T-helper 2 cell treated with Interferon-gamma antibody and Interleukin-4, amounts not matched to agents 5 μg/mL and 100 μg/mL, for 36 hours (primary cell): ENCODE measurements around the gene RARB.

Experiments
- DNase-seq: peaks from one replicate; pipeline ENCODE4 v3.0.0; 2021; ENCODE audit warnings: low spot score
- H3K27ac Mint-ChIP-seq: one replicate; pipeline ENCODE4 v1.8.0; 2021; ENCODE audit warnings: mild to moderate bottlenecking, mixed read lengths
- H3K27me3 Mint-ChIP-seq: one replicate; pipeline ENCODE4 v1.8.0; 2021; ENCODE audit warnings: low read depth, mixed read lengths
- H3K36me3 Mint-ChIP-seq: one replicate; pipeline ENCODE4 v1.8.0; 2021; ENCODE audit warnings: low read depth, mixed read lengths
- H3K4me1 Mint-ChIP-seq: one replicate; pipeline ENCODE4 v1.8.0; 2021; ENCODE audit warnings: low read depth, mixed read lengths
- H3K4me3 Mint-ChIP-seq: one replicate; pipeline ENCODE4 v1.8.0; 2022; ENCODE audit warnings: mild to moderate bottlenecking, moderate library complexity, mixed read lengths
- H3K9me3 Mint-ChIP-seq: one replicate; pipeline ENCODE4 v1.8.0; 2021; ENCODE audit warnings: mixed read lengths

RARB gene

DNA sequence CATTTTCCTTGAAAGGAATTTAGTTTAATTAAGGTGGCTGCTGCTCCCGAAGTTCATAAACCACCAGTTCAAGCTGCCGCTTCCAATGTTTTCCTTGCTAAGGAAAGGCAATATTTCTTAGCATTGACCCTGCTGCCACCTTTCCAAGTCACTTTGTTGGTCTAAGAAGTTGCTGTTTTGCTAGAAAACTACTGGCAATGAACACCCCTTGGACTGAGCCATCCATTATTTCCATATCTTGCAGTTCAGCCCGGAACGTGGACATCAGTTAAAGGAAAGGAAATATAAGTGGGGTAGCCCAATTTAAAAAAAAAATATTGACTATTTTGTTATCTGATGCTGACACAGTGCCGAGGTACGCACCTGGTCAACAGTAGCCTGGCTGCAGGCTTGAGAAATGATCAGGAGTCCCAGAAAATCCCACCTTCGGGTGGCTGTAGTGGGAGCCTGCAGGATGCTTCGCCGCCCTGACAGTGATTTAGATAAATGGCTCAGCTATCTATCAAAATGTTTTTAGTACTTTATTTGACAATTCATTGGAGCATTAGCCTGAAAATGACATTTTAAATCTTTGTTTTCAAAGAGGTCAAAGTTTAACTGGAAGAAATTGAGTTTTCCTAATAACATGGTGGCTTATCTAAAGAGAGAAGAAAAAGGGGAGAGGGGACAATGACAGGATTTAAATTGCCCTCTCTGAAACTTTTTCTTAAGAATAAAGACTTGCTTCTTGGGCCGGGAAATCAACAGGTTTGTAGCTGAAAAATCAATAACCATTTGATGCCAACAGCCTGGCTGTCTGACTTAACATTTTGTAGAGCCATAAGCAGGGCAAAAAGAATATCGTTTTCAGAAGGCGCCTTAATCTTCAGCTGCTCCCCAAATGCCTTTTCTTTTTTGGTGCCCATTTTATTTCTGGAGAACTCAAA is 1.6 kb downstream of the RARB start:
- H3K9me3 Mint-ChIP-seq = no peaks in the 10 kb centered on the region
- peaks cover 2% of the 10 kb centered on the region for H3K36me3 Mint-ChIP-seq
- peaks cover 5% of the 10 kb centered on the region for H3K4me1 Mint-ChIP-seq
- H3K4me3 Mint-ChIP-seq = no peak overlapping the region
- DNase-seq = no peak
- no peak overlapping the region for H3K27ac Mint-ChIP-seq
- peaks cover 49% of the 10 kb centered on the region for H3K27me3 Mint-ChIP-seq

DNA sequence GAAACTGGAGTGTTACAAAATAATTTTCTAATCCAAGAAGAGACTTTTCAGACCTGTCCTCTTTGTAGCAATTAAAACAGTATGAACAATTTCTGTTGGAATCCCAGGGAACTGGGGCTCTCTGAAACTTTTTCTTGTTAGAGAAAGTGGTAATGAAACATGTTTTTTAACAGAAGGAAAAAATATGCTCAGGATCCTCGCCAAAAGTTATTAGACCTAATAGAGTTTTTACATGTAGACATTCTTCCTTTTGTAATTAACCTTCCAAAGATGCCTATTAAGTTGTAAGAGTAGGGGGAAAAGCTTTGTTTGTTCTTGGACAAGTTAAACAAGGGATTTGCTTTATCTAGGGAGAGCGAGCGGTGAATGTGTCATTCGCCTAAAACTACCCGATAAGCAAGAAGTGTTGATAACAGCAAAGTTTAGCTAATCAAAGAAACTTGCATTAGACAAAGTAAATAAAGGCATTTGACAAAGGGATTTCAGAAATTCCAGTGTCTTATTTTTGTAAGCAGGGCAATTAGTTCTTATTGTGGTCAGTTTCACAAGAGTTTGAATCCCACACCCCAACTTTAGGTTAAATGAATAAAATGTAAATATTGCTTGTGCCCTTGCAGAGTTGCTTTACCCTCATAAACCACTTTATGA is 2.3 kb downstream of the RARB start:
- Mint-ChIP-seq H3K36me3 (peaks cover 2% of the 10 kb centered on the region), H3K4me3 (no peak overlapping the region), H3K27me3 (peaks cover 47% of the 10 kb centered on the region), H3K9me3 (no peaks in the 10 kb centered on the region), H3K4me1 (peaks cover 5% of the 10 kb centered on the region), H3K27ac (no peak overlapping the region)
- no peak for DNase-seq

DNA sequence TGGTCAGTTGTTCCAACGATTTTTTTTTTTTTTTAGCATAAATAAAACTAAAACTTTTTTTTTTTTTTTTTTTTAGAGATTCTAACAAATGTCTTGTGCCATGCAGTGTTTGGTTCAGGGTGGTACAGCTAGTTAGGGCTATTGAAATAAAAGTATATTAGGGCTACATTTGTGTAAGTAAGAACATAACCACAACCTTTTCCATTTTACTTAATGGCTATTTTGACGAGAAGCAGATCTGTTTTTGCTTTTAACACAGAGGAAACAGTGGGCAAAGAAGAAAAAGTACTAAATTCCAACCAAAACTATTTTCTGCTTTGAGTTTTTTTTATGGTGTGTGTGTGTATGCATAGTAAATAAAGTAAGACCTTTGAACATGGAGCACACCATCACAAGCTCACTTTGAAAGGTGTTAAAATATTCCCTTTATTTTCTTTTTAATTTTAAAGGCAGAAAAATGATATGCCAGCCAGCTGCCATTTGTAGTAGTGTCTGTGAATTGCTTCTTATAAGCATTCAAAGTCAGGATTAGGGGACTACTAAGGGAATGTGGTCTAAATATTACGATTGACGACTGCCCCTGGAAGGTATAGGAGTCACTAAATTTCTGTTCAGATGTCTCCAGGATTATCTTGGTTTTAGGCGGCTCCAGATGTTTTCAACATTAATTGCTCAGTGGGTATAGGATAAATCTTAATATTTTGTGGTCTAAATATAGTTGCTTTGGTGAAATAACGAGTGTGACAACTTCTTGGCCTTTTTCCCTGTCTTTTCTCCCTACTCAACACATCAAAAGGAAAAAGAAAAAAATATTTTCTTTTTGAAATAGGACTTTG is 3.1 kb downstream of the RARB start:
- no peak for DNase-seq
- peaks cover 2% of the 10 kb centered on the region for H3K36me3 Mint-ChIP-seq
- H3K4me3 Mint-ChIP-seq = no peak overlapping the region
- peaks cover 5% of the 10 kb centered on the region for H3K4me1 Mint-ChIP-seq
- no peaks in the 10 kb centered on the region for H3K9me3 Mint-ChIP-seq
- peaks cover 42% of the 10 kb centered on the region for H3K27me3 Mint-ChIP-seq
- H3K27ac Mint-ChIP-seq = no peak overlapping the region

DNA sequence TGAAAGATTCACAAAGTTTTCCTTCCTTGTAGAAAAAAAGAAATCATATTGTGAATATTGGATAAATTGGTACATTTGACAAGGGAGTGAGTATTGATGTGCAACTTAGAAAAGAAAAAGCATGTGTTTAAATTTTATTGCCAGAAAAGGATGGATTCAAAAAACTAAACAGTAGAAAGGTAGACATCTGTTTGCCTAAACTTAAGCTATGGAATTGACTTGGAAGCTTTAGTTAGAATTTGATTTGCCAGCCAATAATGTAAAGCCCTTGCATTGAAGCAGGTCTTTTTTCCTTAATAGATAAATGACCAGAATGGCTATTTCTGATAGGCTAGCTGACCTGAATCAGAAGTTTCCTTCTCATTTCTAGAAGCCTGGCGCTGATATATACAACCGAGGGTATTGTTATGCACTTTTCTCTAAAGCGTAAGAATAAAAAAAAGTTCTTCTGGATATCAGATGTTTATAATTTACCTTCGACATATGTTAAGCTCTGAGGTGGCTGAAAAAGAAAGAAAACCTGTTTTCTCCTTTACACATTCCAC is 4.2 kb downstream of the RARB start:
- Mint-ChIP-seq H3K27me3 (peaks cover 35% of the 10 kb centered on the region), H3K9me3 (no peaks in the 10 kb centered on the region), H3K4me1 (peaks cover 5% of the 10 kb centered on the region), H3K36me3 (peaks cover 2% of the 10 kb centered on the region), H3K27ac (no peak overlapping the region), H3K4me3 (no peak overlapping the region)
- no peak for DNase-seq

DNA sequence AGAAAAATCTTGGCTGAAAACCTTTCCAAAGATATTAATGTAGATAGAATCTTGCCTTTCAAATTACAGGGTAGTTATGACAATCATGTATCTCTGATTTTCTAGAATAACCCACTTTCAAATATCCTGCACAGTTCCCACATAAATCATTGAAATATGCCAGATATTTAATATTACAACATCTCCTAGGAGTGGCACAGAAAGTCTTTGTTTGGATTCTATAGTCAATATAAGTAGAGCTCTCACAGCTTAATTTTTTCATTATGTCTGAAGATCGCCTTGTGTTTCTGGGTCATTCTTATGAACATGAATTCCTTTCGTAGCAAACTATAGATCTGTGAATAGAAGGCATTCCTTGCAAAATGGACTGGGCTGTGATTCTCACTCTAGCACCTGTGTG is 5.0 kb downstream of the RARB start:
- DNase-seq = no peak
- peaks cover 26% of the 10 kb centered on the region for H3K27me3 Mint-ChIP-seq
- no peak overlapping the region for H3K4me3 Mint-ChIP-seq
- H3K27ac Mint-ChIP-seq = no peak overlapping the region
- H3K4me1 Mint-ChIP-seq = peaks cover 1% of the 10 kb centered on the region
- H3K36me3 Mint-ChIP-seq = peaks cover 1% of the 10 kb centered on the region
- H3K9me3 Mint-ChIP-seq = no peaks in the 10 kb centered on the region

GRCh38 chr3:25433868-25434267 is 5.8 kb downstream of the RARB start:
- H3K4me3 Mint-ChIP-seq = no peak overlapping the region
- no peaks in the 10 kb centered on the region for H3K36me3 Mint-ChIP-seq
- no peak overlapping the region for H3K27ac Mint-ChIP-seq
- DNase-seq = no peak
- H3K27me3 Mint-ChIP-seq = peaks cover 19% of the 10 kb centered on the region
- H3K4me1 Mint-ChIP-seq = no peaks in the 10 kb centered on the region
- H3K9me3 Mint-ChIP-seq = no peaks in the 10 kb centered on the region

- Mint-ChIP-seq H3K27me3 (no peaks in the 10 kb centered on the region), H3K27ac (no peak overlapping the region), H3K4me1 (no peaks in the 10 kb centered on the region), H3K4me3 (no peak overlapping the region), H3K9me3 (no peaks in the 10 kb centered on the region), H3K36me3 (no peaks in the 10 kb centered on the region)
- no peak for DNase-seq
These were observed 9.9 kb downstream of the RARB start for GRCh38 chr3:25437953-25438352.

DNA sequence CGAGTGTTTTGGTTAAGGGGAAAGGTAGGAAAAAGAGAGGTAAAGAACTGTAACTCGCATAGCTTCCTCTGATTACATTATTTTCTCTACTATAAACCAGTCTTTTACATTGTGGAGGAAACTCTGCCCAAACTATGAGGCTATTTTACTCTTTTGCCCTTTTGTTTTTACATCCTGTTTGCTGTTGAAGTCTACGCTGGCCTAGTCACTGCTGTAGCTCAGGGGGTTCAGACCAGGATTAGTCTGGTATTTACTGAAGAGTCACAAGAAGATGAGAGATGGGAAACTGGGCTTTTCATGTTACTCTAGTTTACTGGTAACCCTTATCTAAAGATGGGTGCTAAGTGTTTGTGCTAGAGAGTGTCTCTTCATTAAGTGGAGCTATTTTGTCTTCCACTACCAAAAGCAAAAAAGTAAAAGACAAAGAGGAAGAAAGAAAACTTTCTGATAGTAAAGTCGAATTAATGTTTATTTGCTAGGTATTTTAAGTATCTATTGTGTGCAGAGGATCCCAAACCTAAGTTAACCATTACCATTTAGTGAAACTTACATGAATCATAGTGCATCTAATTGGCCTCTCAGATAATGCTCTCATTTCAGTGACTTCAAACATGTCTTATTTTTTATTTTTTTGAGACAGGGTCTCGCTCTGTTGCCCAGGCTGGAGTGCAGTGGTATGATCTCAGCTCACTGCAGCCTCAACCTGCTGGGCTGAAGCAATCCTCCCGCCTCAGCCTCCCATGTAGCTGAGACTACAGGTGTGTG is 10.9 kb downstream of the RARB start:
- Mint-ChIP-seq H3K36me3 (no peaks in the 10 kb centered on the region), H3K9me3 (no peaks in the 10 kb centered on the region), H3K27me3 (no peaks in the 10 kb centered on the region), H3K4me1 (no peaks in the 10 kb centered on the region), H3K4me3 (no peak overlapping the region), H3K27ac (no peak overlapping the region)
- DNase-seq = no peak

GRCh38 chr3:25441234-25441856 is 13.3 kb downstream of the RARB start:
- no peaks in the 10 kb centered on the region for H3K4me1 Mint-ChIP-seq
- H3K4me3 Mint-ChIP-seq = no peak overlapping the region
- H3K27ac Mint-ChIP-seq = no peak overlapping the region
- H3K9me3 Mint-ChIP-seq = no peaks in the 10 kb centered on the region
- no peak for DNase-seq
- no peaks in the 10 kb centered on the region for H3K27me3 Mint-ChIP-seq
- H3K36me3 Mint-ChIP-seq = no peaks in the 10 kb centered on the region

- no peak for DNase-seq
- Mint-ChIP-seq H3K4me3 (no peak overlapping the region), H3K27ac (no peak overlapping the region), H3K27me3 (no peaks in the 10 kb centered on the region), H3K9me3 (no peaks in the 10 kb centered on the region), H3K4me1 (no peaks in the 10 kb centered on the region), H3K36me3 (no peaks in the 10 kb centered on the region)
These were observed 14.4 kb downstream of the RARB start for GRCh38 chr3:25442486-25442885.

- Mint-ChIP-seq H3K27me3 (no peaks in the 10 kb centered on the region), H3K4me3 (no peak overlapping the region), H3K9me3 (no peaks in the 10 kb centered on the region), H3K4me1 (no peaks in the 10 kb centered on the region), H3K27ac (no peak overlapping the region), H3K36me3 (no peaks in the 10 kb centered on the region)
- no peak for DNase-seq
These were observed 16.2 kb downstream of the RARB start for GRCh38 chr3:25444273-25444672.

DNA sequence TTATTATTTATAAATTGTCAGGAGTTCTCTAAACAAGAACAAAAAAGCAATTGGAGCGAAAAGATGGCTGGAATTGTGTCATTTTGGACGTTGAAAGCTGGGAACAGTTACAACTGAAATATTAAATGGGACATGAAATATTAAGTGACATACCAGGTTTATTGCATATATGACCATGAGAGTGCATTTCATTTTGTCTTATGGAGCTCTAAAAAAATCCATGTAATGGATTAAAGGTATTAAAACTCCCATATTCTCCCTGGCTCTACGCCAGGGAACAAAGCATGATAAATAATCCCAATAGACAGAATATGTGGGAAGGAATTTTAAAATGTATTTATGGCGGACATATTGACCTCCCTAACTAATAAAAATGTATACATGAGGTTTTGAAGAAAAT is 17.7 kb downstream of the RARB start:
- no peak overlapping the region for H3K27ac Mint-ChIP-seq
- H3K4me1 Mint-ChIP-seq = no peaks in the 10 kb centered on the region
- no peaks in the 10 kb centered on the region for H3K36me3 Mint-ChIP-seq
- H3K9me3 Mint-ChIP-seq = no peaks in the 10 kb centered on the region
- no peak for DNase-seq
- no peak overlapping the region for H3K4me3 Mint-ChIP-seq
- no peaks in the 10 kb centered on the region for H3K27me3 Mint-ChIP-seq

DNA sequence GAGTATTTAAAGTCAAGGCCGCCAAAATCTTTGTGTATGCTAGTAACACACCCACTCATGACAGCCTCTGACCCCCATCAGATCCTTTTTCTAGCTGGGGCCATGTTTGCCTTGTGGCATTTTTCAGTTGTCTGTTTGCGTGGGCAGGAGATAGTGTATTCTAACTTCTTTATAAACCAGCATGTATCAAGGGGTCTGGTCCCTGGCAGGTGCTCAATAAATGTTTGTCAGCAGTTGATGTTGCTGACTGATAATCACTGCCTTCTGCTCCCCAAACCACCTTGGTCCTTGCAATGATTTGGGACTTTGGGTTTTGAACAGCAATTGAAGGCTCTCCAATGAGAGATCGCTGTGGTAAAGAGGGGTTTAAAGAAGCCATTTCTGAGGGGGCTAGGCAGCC is 19.2 kb downstream of the RARB start:
- Mint-ChIP-seq H3K4me3 (no peak overlapping the region), H3K27me3 (no peaks in the 10 kb centered on the region), H3K36me3 (no peaks in the 10 kb centered on the region), H3K9me3 (no peaks in the 10 kb centered on the region), H3K4me1 (no peaks in the 10 kb centered on the region), H3K27ac (no peak overlapping the region)
- DNase-seq = no peak
